Neutrophil (primary cell): ENCODE measurements around the gene RB1.

Experiments
- H3K27ac ChIP-seq: fragments of 200-600 bp; sonication (generic); 2 replicates; pipeline ENCODE4 v1.5.1; 2016; ENCODE audit warnings: mild to moderate bottlenecking, moderate library complexity
- H3K27me3 ChIP-seq: fragments of 200-600 bp; sonication (generic); 2 replicates; pipeline ENCODE4 v1.6.0; 2016; ENCODE audit warnings: mild to moderate bottlenecking
- H3K36me3 ChIP-seq: fragments of 200-600 bp; sonication (generic); 2 replicates; pipeline ENCODE4 v1.5.1; 2017
- H3K4me1 ChIP-seq, 2 experiments: fragments of 200-600 bp in 1 of 2; sonication (generic) in 1 of 2; 1 replicate in 1 of 2; 2 replicates in 1 of 2; pipeline versions ENCODE4 v1.5.1 to v1.6.1; 2013 to 2016; ENCODE audit warnings: low read depth in 1 of 2, low read length in 1 of 2, mild to moderate bottlenecking in 1 of 2, moderate library complexity in 1 of 2; ENCODE audit not compliant: control insufficient read depth in 1 of 2, insufficient read depth in 1 of 2
- H3K4me3 ChIP-seq, 2 experiments: fragments of 200-600 bp in 1 of 2; sonication (generic) in 1 of 2; 1 replicate in 1 of 2; 2 replicates in 1 of 2; pipeline ENCODE4 v1.5.1; 2013 to 2016; ENCODE audit warnings: low read depth in 1 of 2, low read length in 1 of 2, mild to moderate bottlenecking in 1 of 2, moderate library complexity in 1 of 2
- H3K9me3 ChIP-seq: fragments of 200-600 bp; sonication (generic); 2 replicates; pipeline ENCODE4 v1.5.1; 2016
- TF ChIP-seq, protein P1 (sequence below): fragments of 200-600 bp; sonication (generic); IDR thresholded peaks from 2 replicates; pipeline ENCODE4 v1.5.1; 2016; ENCODE audit warnings: antibody characterized with exemption

The RB1 gene

DNA sequence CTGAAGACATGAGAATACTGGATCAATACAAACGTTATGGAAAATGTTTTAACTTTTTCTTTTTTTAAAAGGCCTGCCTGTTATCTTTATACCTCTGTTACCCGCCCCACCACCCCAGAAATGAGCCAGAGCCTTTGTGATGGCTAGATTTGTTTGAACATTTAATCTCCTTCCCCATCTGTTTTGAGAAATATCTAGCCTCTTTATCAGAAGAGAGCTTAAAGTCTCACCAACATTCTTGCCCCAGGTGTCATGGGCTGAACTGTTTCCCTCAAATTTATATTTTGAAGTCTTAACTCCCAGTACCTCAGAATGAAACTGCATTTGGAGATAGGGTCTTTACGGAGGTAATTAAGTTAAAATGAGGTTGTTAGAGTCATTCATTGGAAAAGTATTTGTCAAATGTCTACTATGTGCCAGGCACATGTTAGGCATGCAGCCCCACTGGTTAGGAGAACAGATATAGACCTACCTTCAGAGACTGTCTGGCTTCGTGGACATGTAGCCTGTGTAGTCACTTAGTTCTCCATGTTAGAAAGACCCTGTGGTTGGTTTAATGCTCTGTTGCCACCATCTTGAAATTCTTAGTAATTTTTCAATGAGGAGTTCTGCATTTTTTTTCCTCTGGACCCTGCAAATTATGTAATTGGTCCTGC, 6.3 kb upstream of the RB1 start:
- Histone ChIP-seq H3K4me1 (no peaks in the 10 kb centered on the region), H3K27ac (no peak overlapping the region), H3K9me3 (no peaks in the 10 kb centered on the region), H3K27me3 (no peaks in the 10 kb centered on the region), H3K36me3 (no peaks in the 10 kb centered on the region), H3K4me3 (no peak overlapping the region)
- TF ChIP-seq, protein P1, sequence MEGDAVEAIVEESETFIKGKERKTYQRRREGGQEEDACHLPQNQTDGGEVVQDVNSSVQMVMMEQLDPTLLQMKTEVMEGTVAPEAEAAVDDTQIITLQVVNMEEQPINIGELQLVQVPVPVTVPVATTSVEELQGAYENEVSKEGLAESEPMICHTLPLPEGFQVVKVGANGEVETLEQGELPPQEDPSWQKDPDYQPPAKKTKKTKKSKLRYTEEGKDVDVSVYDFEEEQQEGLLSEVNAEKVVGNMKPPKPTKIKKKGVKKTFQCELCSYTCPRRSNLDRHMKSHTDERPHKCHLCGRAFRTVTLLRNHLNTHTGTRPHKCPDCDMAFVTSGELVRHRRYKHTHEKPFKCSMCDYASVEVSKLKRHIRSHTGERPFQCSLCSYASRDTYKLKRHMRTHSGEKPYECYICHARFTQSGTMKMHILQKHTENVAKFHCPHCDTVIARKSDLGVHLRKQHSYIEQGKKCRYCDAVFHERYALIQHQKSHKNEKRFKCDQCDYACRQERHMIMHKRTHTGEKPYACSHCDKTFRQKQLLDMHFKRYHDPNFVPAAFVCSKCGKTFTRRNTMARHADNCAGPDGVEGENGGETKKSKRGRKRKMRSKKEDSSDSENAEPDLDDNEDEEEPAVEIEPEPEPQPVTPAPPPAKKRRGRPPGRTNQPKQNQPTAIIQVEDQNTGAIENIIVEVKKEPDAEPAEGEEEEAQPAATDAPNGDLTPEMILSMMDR: no peak

DNA sequence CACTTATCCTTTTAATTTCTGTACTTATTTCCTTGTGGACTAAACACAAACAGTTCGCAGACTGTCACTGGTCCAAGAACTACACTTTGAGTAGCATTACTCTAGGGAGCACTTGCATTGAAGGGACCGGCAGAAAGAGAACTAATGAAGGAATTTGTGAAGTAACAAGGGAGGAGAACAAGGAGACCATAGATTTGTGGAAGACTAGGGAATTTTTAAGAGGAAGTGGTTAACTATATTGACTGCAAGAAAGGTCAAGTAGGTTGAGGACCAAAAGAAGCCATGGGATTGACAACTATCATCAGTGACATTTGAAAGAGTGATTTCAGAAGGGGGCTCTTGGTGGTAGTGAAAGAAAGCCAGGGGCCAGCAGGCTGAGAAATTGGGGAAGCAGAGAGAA, 4.0 kb upstream of the RB1 start:
- peaks cover 8 to 9% of the 10 kb centered on the region in 2 experiments for H3K4me1 ChIP-seq
- H3K36me3 ChIP-seq: no peaks in the 10 kb centered on the region
- no peaks in the 10 kb centered on the region for H3K9me3 ChIP-seq
- no peak overlapping the region for H3K27ac ChIP-seq
- TF ChIP-seq, protein P1: no peak
- H3K27me3 ChIP-seq: no peaks in the 10 kb centered on the region
- no peak overlapping the region for H3K4me3 ChIP-seq

DNA sequence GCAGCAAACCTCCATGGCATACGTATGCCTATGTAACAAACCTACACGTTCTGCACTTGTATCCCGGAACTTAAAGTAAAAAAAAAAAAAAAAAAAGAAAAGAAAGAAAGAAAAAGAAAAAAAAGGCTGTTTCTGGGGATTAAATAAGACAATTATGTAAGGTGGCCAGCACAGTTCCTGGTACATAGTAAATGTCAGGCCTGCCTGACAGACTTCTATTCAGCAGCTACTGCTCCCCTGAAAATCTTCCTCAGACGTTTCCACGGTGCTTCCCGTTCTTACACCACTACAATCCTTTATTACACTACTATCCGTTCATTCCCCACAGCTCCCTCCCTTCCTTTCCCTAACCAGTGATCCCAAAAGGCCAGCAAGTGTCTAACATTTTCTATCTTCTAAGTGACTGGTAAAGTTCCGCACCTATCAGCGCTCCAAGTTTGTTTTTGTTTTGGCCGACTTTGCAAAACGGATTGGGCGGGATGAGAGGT, 636 bp upstream of the RB1 start:
- H3K9me3 ChIP-seq: no peaks in the 10 kb centered on the region
- no peaks in the 10 kb centered on the region for H3K27me3 ChIP-seq
- peak overlapping the region; percentile 88 to 94 for H3K4me3 ChIP-seq
- peaks cover 17 to 25% of the 10 kb centered on the region in 2 experiments for H3K4me1 ChIP-seq
- peak overlapping the region; percentile 98 for H3K27ac ChIP-seq
- TF ChIP-seq, protein P1: no peak
- peaks cover 4% of the 10 kb centered on the region for H3K36me3 ChIP-seq

- H3K27me3 ChIP-seq: no peaks in the 10 kb centered on the region
- no peaks in the 10 kb centered on the region for H3K9me3 ChIP-seq
- peaks cover 17 to 25% of the 10 kb centered on the region in 2 experiments for H3K4me1 ChIP-seq
- peak overlapping the region; percentile 98 for H3K27ac ChIP-seq
- TF ChIP-seq, protein P1: no peak
- peaks cover 10% of the 10 kb centered on the region for H3K36me3 ChIP-seq
- H3K4me3 ChIP-seq: peak overlapping the region; percentile 88 to 94
These were observed 759 bp downstream of the RB1 start for GRCh38 chr13:48304143-48304876.

- Histone ChIP-seq H3K36me3 (peaks cover 10% of the 10 kb centered on the region), H3K27ac (no peak overlapping the region), H3K27me3 (no peaks in the 10 kb centered on the region), H3K4me1 (peaks cover 0 to 1% of the 10 kb centered on the region in 2 experiments), H3K4me3 (no peak overlapping the region), H3K9me3 (no peaks in the 10 kb centered on the region)
- TF ChIP-seq, protein P1: no peak
These were observed 7.7 kb downstream of the RB1 start for GRCh38 chr13:48311223-48311622.
